Activated T-cell treated with anti-CD3 and anti-CD28 coated beads, Interleukin-2, amount 50 U/mL, for 72 hours (primary cell): Measurements from ENCODE around the gene KRTAP20-3. TPM values are rescaled to one million over a fixed set of nuclear protein-coding genes. Genes with fewer than 3 reads are reported as not detected.

Experiments used
- ATAC-seq, 2 donors: fragments of 150-1000 bp; cut with Tn5 transposase; replicated peaks in 1 of 2; 2 replicates each; pipeline ENCODE4 v1.10.0; 2021; ENCODE audit warnings: moderate library complexity in 2 of 2, mild to moderate bottlenecking in 1 of 2
- DNase-seq, 2 donors: peaks; one replicate each; pipeline ENCODE4 v3.0.0; 2021 to 2022; ENCODE audit warnings: mixed read lengths in 1 of 2
- H3K27ac Mint-ChIP-seq: one replicate; pipeline ENCODE4 v1.8.0; 2022; ENCODE audit warnings: mild to moderate bottlenecking, moderate library complexity, mixed read lengths
- H3K27me3 Mint-ChIP-seq: one replicate; pipeline ENCODE4 v1.8.0; 2022; ENCODE audit warnings: low read depth, mixed read lengths
- H3K36me3 Mint-ChIP-seq, 2 donors: one replicate each; pipeline ENCODE4 v1.8.0; 2022; ENCODE audit warnings: mixed read lengths in 2 of 2, mild to moderate bottlenecking in 1 of 2; ENCODE audit not compliant: insufficient read depth in 2 of 2
- H3K4me1 Mint-ChIP-seq: one replicate; pipeline ENCODE4 v1.8.0; 2022; ENCODE audit warnings: low read depth, mixed read lengths
- H3K4me3 Mint-ChIP-seq, 2 donors: one replicate each; pipeline ENCODE4 v1.8.0; 2022; ENCODE audit warnings: mild to moderate bottlenecking in 2 of 2, mixed read lengths in 2 of 2, moderate library complexity in 2 of 2
- H3K9me3 Mint-ChIP-seq, 2 donors: one replicate each; pipeline ENCODE4 v1.8.0; 2022; ENCODE audit warnings: mixed read lengths in 2 of 2
- total RNA-seq, 2 donors: library from RNA; stranded (reverse); gene quantifications; one replicate each; pipeline ENCODE4 v1.2.3, GENCODE V29; 2022

Gene KRTAP20-3
- total RNA-seq, 2 donors from 2014 or later: not detected

- H3K27ac Mint-ChIP-seq: no peak overlapping the region
- H3K4me1 Mint-ChIP-seq: no peaks in the 10 kb centered on the region
Observed at GRCh38 chr21:30629200-30629599, 13.5 kb upstream of the KRTAP20-3 start.

GRCh38 chr21:30634906-30635305 lies 7.8 kb upstream of the KRTAP20-3 start, which contains the start of gene KRTAP20-2:
Gene KRTAP20-2 (plus strand): TSS chr21:30635206. CDS start chr21:30635264, 58 bp downstream.
- ATAC-seq (no peak), DNase-seq (no peak)
- Mint-ChIP-seq H3K9me3 (peaks cover 0 to 2% of the 10 kb centered on the region in 2 donors), H3K4me3 (no peak within 1 kb of the TSS), H3K36me3 (no peaks in the 10 kb centered on the region), H3K27ac (no peak within 1 kb of the TSS), H3K27me3 (no peaks in the 10 kb centered on the region), H3K4me1 (no peaks in the 10 kb centered on the region)

More at GRCh38 chr21:30629200-30629599, 13.5 kb upstream of the KRTAP20-3 start:
- H3K9me3 Mint-ChIP-seq: peaks cover 0 to 2% of the 10 kb centered on the region in 2 donors
- no peak overlapping the region for H3K4me3 Mint-ChIP-seq
- DNase-seq: no peak
- H3K27me3 Mint-ChIP-seq: no peaks in the 10 kb centered on the region
- ATAC-seq: no peak
- no peaks in the 10 kb centered on the region for H3K36me3 Mint-ChIP-seq

- H3K9me3 Mint-ChIP-seq: peaks cover 2% of the 10 kb centered on the region in 2 donors
- no peaks in the 10 kb centered on the region for H3K36me3 Mint-ChIP-seq
- DNase-seq (no peak), ATAC-seq (no peak)
- no peaks in the 10 kb centered on the region for H3K4me1 Mint-ChIP-seq
- no peaks in the 10 kb centered on the region for H3K27me3 Mint-ChIP-seq
- no peak overlapping the region for H3K27ac Mint-ChIP-seq
- H3K4me3 Mint-ChIP-seq: no peak overlapping the region
Observed at GRCh38 chr21:30638686-30639085, 4.0 kb upstream of the KRTAP20-3 start.

- Mint-ChIP-seq H3K4me3 (no peak overlapping the region), H3K27ac (no peak overlapping the region), H3K27me3 (no peaks in the 10 kb centered on the region), H3K4me1 (no peaks in the 10 kb centered on the region), H3K9me3 (peaks cover 2 to 5% of the 10 kb centered on the region in 2 donors), H3K36me3 (no peaks in the 10 kb centered on the region)
- ATAC-seq: no peak
- no peak for DNase-seq
Observed at GRCh38 chr21:30646904-30647414, 4.3 kb downstream of the KRTAP20-3 start.

GRCh38 chr21:30652891-30653290 lies 10.2 kb downstream of the KRTAP20-3 start:
- no peaks in the 10 kb centered on the region for H3K4me1 Mint-ChIP-seq
- no peak for ATAC-seq
- H3K27me3 Mint-ChIP-seq: no peaks in the 10 kb centered on the region
- H3K36me3 Mint-ChIP-seq: no peaks in the 10 kb centered on the region
- peaks cover 0 to 2% of the 10 kb centered on the region in 2 donors for H3K9me3 Mint-ChIP-seq
- no peak for DNase-seq
- no peak overlapping the region for H3K4me3 Mint-ChIP-seq
- H3K27ac Mint-ChIP-seq: no peak overlapping the region

GRCh38 chr21:30668776-30669175 lies 26.1 kb downstream of the KRTAP20-3 start:
- H3K9me3 Mint-ChIP-seq: peaks cover 4 to 12% of the 10 kb centered on the region in 2 donors
- H3K4me3 Mint-ChIP-seq: no peak overlapping the region
- H3K27ac Mint-ChIP-seq: no peak overlapping the region
- H3K4me1 Mint-ChIP-seq: no peaks in the 10 kb centered on the region
- H3K27me3 Mint-ChIP-seq: peaks cover 6% of the 10 kb centered on the region
- peaks cover 0 to 2% of the 10 kb centered on the region in 2 donors for H3K36me3 Mint-ChIP-seq
- DNase-seq (no peak), ATAC-seq (no peak)

- no peak for ATAC-seq
- no peaks in the 10 kb centered on the region for H3K4me1 Mint-ChIP-seq
- no peak overlapping the region for H3K4me3 Mint-ChIP-seq
- DNase-seq: no peak
- H3K36me3 Mint-ChIP-seq: peaks cover 0 to 2% of the 10 kb centered on the region in 2 donors
- no peak overlapping the region for H3K27ac Mint-ChIP-seq
- H3K27me3 Mint-ChIP-seq: peaks cover 6% of the 10 kb centered on the region
- H3K9me3 Mint-ChIP-seq: peaks cover 4 to 8% of the 10 kb centered on the region in 2 donors
Observed at GRCh38 chr21:30672985-30673650, 30.5 kb downstream of the KRTAP20-3 start.

GRCh38 chr21:30674312-30674711 lies 31.6 kb downstream of the KRTAP20-3 start:
- H3K4me1 Mint-ChIP-seq: no peaks in the 10 kb centered on the region
- H3K27ac Mint-ChIP-seq: no peak overlapping the region
- no peak for ATAC-seq
- H3K27me3 Mint-ChIP-seq: peaks cover 6% of the 10 kb centered on the region
- H3K9me3 Mint-ChIP-seq: peaks cover 4 to 5% of the 10 kb centered on the region in 2 donors
- no peak for DNase-seq
- H3K4me3 Mint-ChIP-seq: no peak overlapping the region
- peaks cover 0 to 2% of the 10 kb centered on the region in 2 donors for H3K36me3 Mint-ChIP-seq

GRCh38 chr21:30676737-30677136 lies 34.1 kb downstream of the KRTAP20-3 start:
- no peaks in the 10 kb centered on the region for H3K36me3 Mint-ChIP-seq
- H3K27me3 Mint-ChIP-seq: no peaks in the 10 kb centered on the region
- H3K4me1 Mint-ChIP-seq: no peaks in the 10 kb centered on the region
- no peak for DNase-seq
- ATAC-seq: no peak
- no peak overlapping the region for H3K4me3 Mint-ChIP-seq
- no peaks in the 10 kb centered on the region for H3K9me3 Mint-ChIP-seq
- H3K27ac Mint-ChIP-seq: no peak overlapping the region

GRCh38 chr21:30680586-30680985 lies 37.9 kb downstream of the KRTAP20-3 start:
- Mint-ChIP-seq H3K36me3 (no peaks in the 10 kb centered on the region), H3K27me3 (no peaks in the 10 kb centered on the region), H3K4me3 (no peak overlapping the region), H3K27ac (no peak overlapping the region), H3K4me1 (no peaks in the 10 kb centered on the region), H3K9me3 (peaks cover 0 to 2% of the 10 kb centered on the region in 2 donors)
- ATAC-seq: no peak
- no peak for DNase-seq

- H3K36me3 Mint-ChIP-seq: no peaks in the 10 kb centered on the region
- ATAC-seq: no peak
- H3K27me3 Mint-ChIP-seq: no peaks in the 10 kb centered on the region
- H3K9me3 Mint-ChIP-seq: peaks cover 0 to 2% of the 10 kb centered on the region in 2 donors
- H3K27ac Mint-ChIP-seq: no peak overlapping the region
- DNase-seq: no peak
- no peak overlapping the region for H3K4me3 Mint-ChIP-seq
- H3K4me1 Mint-ChIP-seq: no peaks in the 10 kb centered on the region
Observed at GRCh38 chr21:30684506-30684905, 41.8 kb downstream of the KRTAP20-3 start.

GRCh38 chr21:30689822-30690221 lies 47.2 kb downstream of the KRTAP20-3 start:
- no peaks in the 10 kb centered on the region for H3K27me3 Mint-ChIP-seq
- H3K9me3 Mint-ChIP-seq: no peaks in the 10 kb centered on the region
- no peak overlapping the region for H3K4me3 Mint-ChIP-seq
- no peak for DNase-seq
- H3K4me1 Mint-ChIP-seq: no peaks in the 10 kb centered on the region
- H3K36me3 Mint-ChIP-seq: peaks cover 0 to 3% of the 10 kb centered on the region in 2 donors
- ATAC-seq: no peak
- no peak overlapping the region for H3K27ac Mint-ChIP-seq
